Suprapubic skin (tissue), 4 donors: ENCODE results near the gene PIK3AP1. TPM values are rescaled to one million over a fixed set of nuclear protein-coding genes. Genes with fewer than 3 reads are reported as not detected.

Experiments used
- DNase-seq, 2 donors: peaks; one replicate each; pipeline ENCODE4 v3.0.0-alpha.2; 2019; ENCODE audit warnings: low spot score in 2 of 2
- H3K27ac ChIP-seq: fragments of 200-600 bp; sonication (generic); one replicate; pipeline ENCODE4 v1.5.1; 2019
- H3K27me3 ChIP-seq: fragments of 200-600 bp; sonication (generic); one replicate; pipeline ENCODE4 v1.5.1; 2019
- H3K36me3 ChIP-seq: fragments of 200-600 bp; sonication (generic); one replicate; pipeline ENCODE4 v1.5.1; 2019
- H3K4me1 ChIP-seq: fragments of 200-600 bp; sonication (generic); one replicate; pipeline ENCODE4 v1.5.1; 2019
- H3K4me3 ChIP-seq: fragments of 200-600 bp; sonication (generic); one replicate; pipeline ENCODE4 v1.5.1; 2019; ENCODE audit warnings: mild to moderate bottlenecking
- H3K9me3 ChIP-seq: fragments of 200-600 bp; sonication (generic); one replicate; pipeline ENCODE4 v1.5.1; 2019
- CTCF ChIP-seq, 2 donors: fragments of 200-600 bp in 1 of 2; fragments of 450-650 bp in 1 of 2; sonication (generic) in 1 of 2; IDR thresholded peaks; one replicate each; pipeline ENCODE4 v1.5.1; 2016 to 2019; ENCODE audit warnings: antibody characterized with exemption in 2 of 2, mild to moderate bottlenecking in 1 of 2, moderate library complexity in 1 of 2
- EP300 ChIP-seq: sonication (generic); formaldehyde crosslinking; IDR thresholded peaks from one replicate; pipeline ENCODE4 v1.6.1; 2017; ENCODE audit warnings: antibody characterized with exemption
- POLR2A ChIP-seq, 2 donors: fragments of 450-650 bp; IDR thresholded peaks; one replicate each; pipeline ENCODE4 v1.6.1; 2017; ENCODE audit warnings: antibody characterized with exemption in 2 of 2, mild to moderate bottlenecking in 2 of 2, moderate library complexity in 2 of 2
- POLR2AphosphoS5 ChIP-seq, 3 donors: sonication (generic); formaldehyde crosslinking; IDR thresholded peaks; one replicate each; pipeline ENCODE4 v1.6.1; 2017; ENCODE audit warnings: antibody characterized with exemption in 3 of 3
- WGBS: methylation state at CpG from one replicate; pipeline ENCODE4 v1.1.5; 2018; 5-methylcytosine and 5-hydroxymethylcytosine counted together
- total RNA-seq, 4 donors: library from RNA; depleted of rRNA; stranded (reverse); fragments of >200 nt; gene quantifications; one replicate each; pipeline ENCODE4 v1.1.0, GENCODE V29; 2016

PIK3AP1 gene
- total RNA-seq, 4 donors from 2014 or later, result 2.2 to 5.6 (median 4.0) TPM

GRCh38 chr10:96719850-96720421 is 378 bp downstream of the PIK3AP1 start:
- H3K9me3 ChIP-seq, result no peaks in the 10 kb centered on the region
- TF ChIP-seq EP300 (no peak), POLR2AphosphoS5 (IDR thresholded peaks at IDR 0.05) (no peak), CTCF (IDR thresholded peaks at IDR 0.05) (peak in 1 of 2 donors; percentile 21), POLR2A (IDR thresholded peaks at IDR 0.05) (no peak)
- peak overlapping the region; percentile 68 for H3K27ac ChIP-seq
- H3K4me1 ChIP-seq, result peaks cover 15% of the 10 kb centered on the region
- DNase-seq, result peak; percentile 73 to 82
- peak overlapping the region; percentile 66 for H3K4me3 ChIP-seq
- no peaks in the 10 kb centered on the region for H3K36me3 ChIP-seq
- WGBS, result 20% methylated on average over 37 of the region's 38 CpGs
- peaks cover 13% of the 10 kb centered on the region for H3K27me3 ChIP-seq

- Histone ChIP-seq H3K4me1 (peaks cover 15% of the 10 kb centered on the region), H3K4me3 (peak overlapping the region; percentile 66), H3K27ac (no peak overlapping the region), H3K36me3 (no peaks in the 10 kb centered on the region), H3K9me3 (no peaks in the 10 kb centered on the region), H3K27me3 (peaks cover 13% of the 10 kb centered on the region)
- 87% methylated on average over 1 of the region's 1 CpG for WGBS
- no peak for TF ChIP-seq CTCF (IDR thresholded peaks at IDR 0.05)
- no peak for DNase-seq
Measured at GRCh38 chr10:96719200-96719599, 1.1 kb downstream of the PIK3AP1 start.

- TF ChIP-seq EP300 (no peak), POLR2AphosphoS5 (IDR thresholded peaks at IDR 0.05) (no peak), CTCF (IDR thresholded peaks at IDR 0.05) (no peak), POLR2A (IDR thresholded peaks at IDR 0.05) (no peak)
- WGBS, result 91% methylated on average over 9 of the region's 12 CpGs
Measured at GRCh38 chr10:96718304-96718990, 1.9 kb downstream of the PIK3AP1 start.

GRCh38 chr10:96716390-96716789 is 3.9 kb downstream of the PIK3AP1 start:
- DNase-seq, result no peak
- Histone ChIP-seq H3K9me3 (no peaks in the 10 kb centered on the region), H3K4me1 (peaks cover 15% of the 10 kb centered on the region), H3K36me3 (no peaks in the 10 kb centered on the region), H3K4me3 (no peak overlapping the region), H3K27me3 (peaks cover 13% of the 10 kb centered on the region), H3K27ac (no peak overlapping the region)
- WGBS, result 80% methylated on average over 1 of the region's 1 CpG
- TF ChIP-seq POLR2A (IDR thresholded peaks at IDR 0.05), result no peak
- no peak for TF ChIP-seq POLR2AphosphoS5 (IDR thresholded peaks at IDR 0.05)
- no peak for TF ChIP-seq EP300
- TF ChIP-seq CTCF (IDR thresholded peaks at IDR 0.05), result no peak

More at GRCh38 chr10:96718304-96718990, 1.9 kb downstream of the PIK3AP1 start:
- Histone ChIP-seq H3K9me3 (no peaks in the 10 kb centered on the region), H3K4me1 (peaks cover 15% of the 10 kb centered on the region), H3K27me3 (peaks cover 13% of the 10 kb centered on the region), H3K4me3 (peak overlapping the region; percentile 5), H3K36me3 (no peaks in the 10 kb centered on the region), H3K27ac (no peak overlapping the region)
- DNase-seq, result no peak

- 82% methylated on average over 2 of the region's 2 CpGs for WGBS
- H3K27me3 ChIP-seq, result peaks cover 1% of the 10 kb centered on the region
- no peak overlapping the region for H3K4me3 ChIP-seq
- no peak for TF ChIP-seq POLR2AphosphoS5 (IDR thresholded peaks at IDR 0.05)
- H3K4me1 ChIP-seq, result peaks cover under 1% of the 10 kb centered on the region
- no peaks in the 10 kb centered on the region for H3K9me3 ChIP-seq
- DNase-seq, result no peak
- H3K36me3 ChIP-seq, result no peaks in the 10 kb centered on the region
- no peak overlapping the region for H3K27ac ChIP-seq
Measured at GRCh38 chr10:96714746-96715255, 5.5 kb downstream of the PIK3AP1 start.
